Measurements from ENCODE around the gene TNK1.

- TF ChIP-seq CTCF (IDR thresholded peaks at IDR 0.05; ENCODE audit: borderline replicate concordance, extremely low read depth, low read length, poor library complexity, severe bottlenecking) (no peak), EZH2 (IDR thresholded peaks at IDR 0.05; ENCODE audit: borderline replicate concordance, low read depth, low read length, severe bottlenecking) (no peak)
These were observed 12.8 kb upstream of the TNK1 start for GRCh38 chr17:7367918-7368598.

Measured in DND-41 (cell line).